Trophoblast cell (in vitro differentiated cells and primary cell): Measurements from ENCODE around the gene PHLDB2.

Source experiments
- DNase-seq, 2 donors: peaks; one replicate each; pipeline ENCODE4 v3.0.0-alpha.2; 2016
- H2AFZ ChIP-seq: 2 replicates; pipeline ENCODE4 v1.6.1; 2013; ENCODE audit warnings: low read length, moderate library complexity, mild to moderate bottlenecking; ENCODE audit not compliant: insufficient read depth, poor library complexity
- H2AK5ac ChIP-seq: 2 replicates; pipeline ENCODE4 v1.6.1; 2013; ENCODE audit warnings: mild to moderate bottlenecking, low read length
- H2BK120ac ChIP-seq: 2 replicates; pipeline ENCODE4 v1.6.1; 2013; ENCODE audit warnings: low read length, mild to moderate bottlenecking, moderate library complexity; ENCODE audit not compliant: insufficient read depth, poor library complexity
- H2BK12ac ChIP-seq: 2 replicates; pipeline ENCODE4 v1.6.1; 2013; ENCODE audit warnings: mild to moderate bottlenecking, low read length, moderate library complexity
- H2BK5ac ChIP-seq: 2 replicates; pipeline ENCODE4 v1.6.1; 2013; ENCODE audit warnings: low read length, low read depth, moderate library complexity, mild to moderate bottlenecking; ENCODE audit not compliant: poor library complexity
- H3K14ac ChIP-seq: 2 replicates; pipeline ENCODE4 v1.6.1; 2013; ENCODE audit warnings: mild to moderate bottlenecking, low read length
- H3K18ac ChIP-seq: 2 replicates; pipeline ENCODE4 v1.6.1; 2013; ENCODE audit warnings: mild to moderate bottlenecking, low read length
- H3K23ac ChIP-seq: 2 replicates; pipeline ENCODE4 v1.6.1; 2013; ENCODE audit warnings: low read length
- H3K27ac ChIP-seq: 2 replicates; pipeline ENCODE4 v1.5.1; 2013; ENCODE audit warnings: low read depth, mild to moderate bottlenecking, inconsistent platforms, low read length, moderate library complexity
- H3K27me3 ChIP-seq: 2 replicates; pipeline ENCODE4 v1.6.1; 2013; ENCODE audit warnings: inconsistent platforms, mild to moderate bottlenecking, low read length, moderate library complexity; ENCODE audit not compliant: insufficient read depth
- H3K36me3 ChIP-seq, 2 experiments: 1 replicate in 1 of 2; 2 replicates in 1 of 2; pipeline ENCODE4 v1.6.1; 2013; ENCODE audit warnings: low read length in 2 of 2, mild to moderate bottlenecking in 2 of 2, moderate library complexity in 1 of 2; ENCODE audit not compliant: insufficient read depth in 2 of 2, control insufficient read depth in 1 of 2
- H3K4ac ChIP-seq: 2 replicates; pipeline ENCODE4 v1.6.1; 2013; ENCODE audit warnings: low read depth, mild to moderate bottlenecking, low read length, moderate library complexity
- H3K4me1 ChIP-seq, 2 experiments: 1 replicate in 1 of 2; 2 replicates in 1 of 2; pipeline ENCODE4 v1.6.1; 2013; ENCODE audit warnings: low read length in 2 of 2, mild to moderate bottlenecking in 2 of 2, moderate library complexity in 1 of 2; ENCODE audit not compliant: insufficient read depth in 2 of 2, control insufficient read depth in 1 of 2
- H3K4me2 ChIP-seq: 2 replicates; pipeline ENCODE4 v1.6.1; 2013; ENCODE audit warnings: inconsistent platforms, mild to moderate bottlenecking, low read length, moderate library complexity
- H3K4me3 ChIP-seq: 2 replicates; pipeline ENCODE4 v1.5.1; 2013; ENCODE audit warnings: mild to moderate bottlenecking, low read depth, low read length, inconsistent platforms
- H3K79me1 ChIP-seq: one replicate; pipeline ENCODE4 v1.6.1; 2013; ENCODE audit warnings: low read length
- H3K79me2 ChIP-seq: 2 replicates; pipeline ENCODE4 v1.6.1; 2013; ENCODE audit warnings: low read length, mild to moderate bottlenecking; ENCODE audit not compliant: control insufficient read depth, insufficient read depth, poor library complexity
- H3K9ac ChIP-seq: 2 replicates; pipeline ENCODE4 v1.6.1; 2013; ENCODE audit warnings: mild to moderate bottlenecking, low read length
- H3K9me3 ChIP-seq: 2 replicates; pipeline ENCODE4 v1.6.1; 2013; ENCODE audit warnings: low read depth, mild to moderate bottlenecking, control low read depth, inconsistent platforms, low read length; ENCODE audit not compliant: insufficient read depth
- H4K12ac ChIP-seq: 2 replicates; pipeline ENCODE4 v1.6.1; 2013; ENCODE audit warnings: low read depth, mild to moderate bottlenecking, low read length, moderate library complexity
- H4K8ac ChIP-seq: 2 replicates; pipeline ENCODE4 v1.6.1; 2013; ENCODE audit warnings: low read depth, mild to moderate bottlenecking, low read length, moderate library complexity
- H4K91ac ChIP-seq: one replicate; pipeline ENCODE4 v1.6.1; 2013; ENCODE audit warnings: low read depth, mild to moderate bottlenecking, low read length, moderate library complexity
- WGBS: extraction: QIAGEN DNeasy Blood & Tissue Kit; methylation state at CpG from one replicate; pipeline ENCODE4 v1.1.7; 2013; ENCODE audit warnings: missing lambda C conversion rate; ENCODE audit not compliant: insufficient read length, insufficient coverage; ENCODE audit errors: extremely low coverage; 5-methylcytosine and 5-hydroxymethylcytosine counted together

The PHLDB2 gene

DNA sequence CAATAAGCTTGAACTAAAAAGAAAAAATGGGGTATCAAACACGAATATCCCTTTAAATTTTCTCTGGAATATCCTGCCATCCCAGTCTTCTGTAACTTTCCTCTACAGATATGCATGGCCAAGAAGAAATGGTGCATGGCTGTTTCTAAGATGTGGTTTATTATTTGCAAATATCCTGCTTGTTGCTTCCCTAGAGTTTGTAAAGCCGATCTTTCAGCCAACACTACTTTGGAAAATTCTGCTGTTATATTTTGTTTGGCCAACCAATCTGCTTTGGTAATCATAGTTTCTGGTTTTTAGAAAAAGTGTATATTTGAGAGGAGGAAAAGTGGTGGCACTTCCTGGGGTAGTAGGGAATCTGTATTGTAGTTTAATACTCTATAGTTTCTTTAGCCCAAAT, 13.9 kb downstream of the PHLDB2 start:
- H3K4me2 ChIP-seq: no peak overlapping the region
- no peak overlapping the region for H3K18ac ChIP-seq
- H4K91ac ChIP-seq: no peak overlapping the region
- H3K27me3 ChIP-seq: no peaks in the 10 kb centered on the region
- no peak overlapping the region for H2AK5ac ChIP-seq
- no peak overlapping the region for H2BK120ac ChIP-seq
- no peaks in the 10 kb centered on the region for H3K9me3 ChIP-seq
- H3K79me2 ChIP-seq: no peaks in the 10 kb centered on the region
- no peak overlapping the region for H3K27ac ChIP-seq
- H3K79me1 ChIP-seq: no peaks in the 10 kb centered on the region
- H2BK12ac ChIP-seq: no peak overlapping the region
- H2AFZ ChIP-seq: no peak overlapping the region
- H3K4me1 ChIP-seq: peaks cover 0 to 8% of the 10 kb centered on the region in 2 experiments
- no peak for DNase-seq
- H3K4me3 ChIP-seq: no peak overlapping the region
- no peak overlapping the region for H4K12ac ChIP-seq
- H3K23ac ChIP-seq: no peak overlapping the region
- H2BK5ac ChIP-seq: no peak overlapping the region
- WGBS: no CpG with 5 or more reads among the region's 2 CpGs
- no peak overlapping the region for H3K9ac ChIP-seq
- H3K36me3 ChIP-seq: no peaks in the 10 kb centered on the region
- H3K14ac ChIP-seq: no peak overlapping the region
- H3K4ac ChIP-seq: no peak overlapping the region
- no peak overlapping the region for H4K8ac ChIP-seq

- Histone ChIP-seq H3K79me2 (no peaks in the 10 kb centered on the region), H3K4me3 (no peak overlapping the region), H3K9ac (no peak overlapping the region), H3K4ac (no peak overlapping the region), H2AK5ac (no peak overlapping the region), H2BK120ac (no peak overlapping the region), H3K79me1 (no peaks in the 10 kb centered on the region), H3K27me3 (no peaks in the 10 kb centered on the region), H2AFZ (no peak overlapping the region), H2BK5ac (no peak overlapping the region), H3K18ac (no peak overlapping the region), H3K27ac (no peak overlapping the region), H2BK12ac (no peak overlapping the region), H3K9me3 (no peaks in the 10 kb centered on the region), H4K12ac (no peak overlapping the region), H3K23ac (no peak overlapping the region), H4K91ac (no peak overlapping the region), H3K4me2 (no peak overlapping the region), H4K8ac (no peak overlapping the region), H3K4me1 (peaks cover 0 to 8% of the 10 kb centered on the region in 2 experiments), H3K14ac (no peak overlapping the region), H3K36me3 (no peaks in the 10 kb centered on the region)
- WGBS: no CpG with 5 or more reads among the region's 2 CpGs
- no peak for DNase-seq
These were observed 15.2 kb downstream of the PHLDB2 start for GRCh38 chr3:111874177-111874820.

DNA sequence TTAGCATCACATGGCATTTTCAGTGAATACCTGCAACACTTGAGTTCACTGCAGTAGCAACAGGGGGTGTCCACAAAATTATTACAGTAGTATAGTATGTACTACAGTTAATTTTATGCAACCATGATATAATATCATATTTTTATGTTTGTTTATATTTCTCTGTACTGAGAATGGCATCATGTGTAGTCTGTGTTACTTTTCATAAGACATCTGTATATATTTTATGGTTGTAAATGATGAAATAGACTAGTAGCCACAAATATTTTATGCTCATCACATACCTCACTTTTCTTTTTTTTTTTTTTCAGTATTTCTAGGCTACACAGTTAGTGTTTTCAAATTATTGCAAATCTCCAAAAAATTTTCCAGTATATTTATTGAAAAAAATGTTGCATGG, 22.4 kb downstream of the PHLDB2 start:
- Histone ChIP-seq H3K27ac (no peak overlapping the region), H4K91ac (no peak overlapping the region), H3K79me2 (no peaks in the 10 kb centered on the region), H2BK120ac (no peak overlapping the region), H3K27me3 (no peaks in the 10 kb centered on the region), H3K4me3 (no peak overlapping the region), H3K36me3 (peaks cover 9 to 11% of the 10 kb centered on the region in 2 experiments), H2BK12ac (no peak overlapping the region), H3K4me1 (no peaks in the 10 kb centered on the region), H4K12ac (no peak overlapping the region), H2AK5ac (no peak overlapping the region), H3K9ac (no peak overlapping the region), H3K4ac (no peak overlapping the region), H3K18ac (no peak overlapping the region), H4K8ac (no peak overlapping the region), H2AFZ (no peak overlapping the region), H3K4me2 (no peak overlapping the region), H3K23ac (no peak overlapping the region), H3K14ac (no peak overlapping the region), H2BK5ac (no peak overlapping the region), H3K9me3 (no peaks in the 10 kb centered on the region), H3K79me1 (no peaks in the 10 kb centered on the region)
- no peak for DNase-seq

GRCh38 chr3:111882194-111882593, 23.1 kb downstream of the PHLDB2 start:
- no peak for DNase-seq
- H2BK12ac ChIP-seq: no peak overlapping the region
- no peak overlapping the region for H3K18ac ChIP-seq
- no peak overlapping the region for H3K14ac ChIP-seq
- H3K4me2 ChIP-seq: no peak overlapping the region
- H2AK5ac ChIP-seq: no peak overlapping the region
- no peaks in the 10 kb centered on the region for H3K79me1 ChIP-seq
- H3K79me2 ChIP-seq: no peaks in the 10 kb centered on the region
- H2BK120ac ChIP-seq: no peak overlapping the region
- WGBS: no CpG with 5 or more reads among the region's 2 CpGs
- no peaks in the 10 kb centered on the region for H3K4me1 ChIP-seq
- H3K9me3 ChIP-seq: no peaks in the 10 kb centered on the region
- no peak overlapping the region for H3K4ac ChIP-seq
- no peak overlapping the region for H3K4me3 ChIP-seq
- no peak overlapping the region for H2AFZ ChIP-seq
- H4K12ac ChIP-seq: no peak overlapping the region
- no peak overlapping the region for H2BK5ac ChIP-seq
- no peaks in the 10 kb centered on the region for H3K27me3 ChIP-seq
- H3K36me3 ChIP-seq: peaks cover 9 to 11% of the 10 kb centered on the region in 2 experiments
- no peak overlapping the region for H4K91ac ChIP-seq
- no peak overlapping the region for H3K9ac ChIP-seq
- H3K23ac ChIP-seq: no peak overlapping the region
- no peak overlapping the region for H4K8ac ChIP-seq
- no peak overlapping the region for H3K27ac ChIP-seq
